ENCODE data around the gene CCDC171.
"Not testable (repeated sequence)": the region's sequence is repeated elsewhere in the genome, so short reads cannot be mapped to it uniquely, and the experiment has no call there.

Gene CCDC171

GRCh38 chr9:15552636-15553527, at the start of gene CCDC171:
CCDC171 (plus strand) TSS chr9:15553043; CDS start chr9:15564089, 11,046 bp downstream.
- DNase-seq, result peak; percentile 76

DNA sequence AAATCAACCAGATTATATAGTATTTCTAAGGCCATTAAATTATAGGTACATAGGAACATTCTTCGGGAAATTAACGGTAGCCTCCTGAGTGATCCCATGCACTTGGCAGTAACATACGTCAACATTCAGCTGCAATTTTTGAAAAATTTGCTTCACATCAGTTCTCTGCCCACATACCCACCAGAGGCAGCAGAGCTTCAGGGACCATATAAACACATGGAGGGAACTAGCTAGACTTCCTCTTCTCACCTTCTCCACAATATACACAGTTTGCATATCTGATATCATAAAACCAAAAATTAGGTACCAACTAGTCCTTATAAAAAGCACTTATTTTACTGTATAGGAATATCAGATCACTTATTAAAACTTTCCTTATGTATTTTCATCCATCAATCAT, 46.9 kb upstream of the CCDC171 start:
- no peak for DNase-seq

- peak; percentile 36 for DNase-seq
These were observed 42.7 kb upstream of the CCDC171 start for GRCh38 chr9:15509931-15510788.

- DNase-seq, result peak; percentile 75
These were observed 41.9 kb upstream of the CCDC171 start, which contains the start of gene PSIP1 for GRCh38 chr9:15510789-15511575. PSIP1 (minus strand) TSS chr9:15510970; CDS start chr9:15510188, 782 bp downstream.

- DNase-seq, result no peak
These were observed 40.6 kb upstream of the CCDC171 start for GRCh38 chr9:15512204-15512603.

DNA sequence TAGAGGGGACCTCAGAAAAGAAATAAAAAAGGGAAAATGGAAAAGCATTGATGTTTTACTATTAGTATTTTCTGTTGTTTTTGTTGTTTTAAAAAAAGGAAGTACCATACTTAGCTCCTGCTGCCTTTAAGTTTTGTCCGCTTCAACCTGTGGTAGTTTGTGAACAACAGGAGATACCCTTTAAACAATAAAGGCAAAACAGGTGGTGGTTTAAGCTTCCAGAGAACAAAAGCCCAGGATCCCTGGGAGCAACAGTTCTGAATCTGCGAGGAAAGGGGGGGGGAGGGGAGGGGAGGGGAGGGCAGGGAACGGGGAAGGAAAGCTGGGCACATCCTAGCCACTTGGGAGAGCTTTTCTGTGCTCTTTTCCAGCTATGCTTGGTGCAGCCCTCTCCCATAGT, 40.0 kb upstream of the CCDC171 start:
- no peak for DNase-seq

- no peak for DNase-seq
These were observed 39.5 kb upstream of the CCDC171 start for GRCh38 chr9:15513335-15513734.

GRCh38 chr9:15519831-15520230, 33.0 kb upstream of the CCDC171 start:
- no peak for DNase-seq

DNA sequence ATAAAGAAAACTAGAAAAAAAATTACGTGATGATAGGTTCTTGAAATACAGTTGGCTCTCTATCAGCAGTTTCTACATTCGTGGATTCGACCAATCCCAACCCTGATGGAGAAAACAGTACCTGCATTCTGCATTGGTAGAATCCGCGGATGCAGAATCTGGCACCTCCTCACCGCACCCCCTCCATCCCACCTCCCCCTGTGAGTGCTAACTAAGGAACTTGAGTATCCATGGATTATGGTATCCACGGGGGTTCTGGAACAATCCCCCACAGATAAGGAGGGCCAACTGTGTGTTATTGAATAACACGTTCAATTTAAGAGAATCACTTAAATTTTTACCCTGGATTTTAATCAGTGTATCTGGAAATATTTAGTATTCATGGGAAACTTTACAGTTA, 31.6 kb upstream of the CCDC171 start:
- DNase-seq, result no peak

GRCh38 chr9:15522130-15522755, 30.6 kb upstream of the CCDC171 start:
- no peak for DNase-seq

GRCh38 chr9:15524845-15525455, 27.9 kb upstream of the CCDC171 start:
- DNase-seq, result no peak

DNA sequence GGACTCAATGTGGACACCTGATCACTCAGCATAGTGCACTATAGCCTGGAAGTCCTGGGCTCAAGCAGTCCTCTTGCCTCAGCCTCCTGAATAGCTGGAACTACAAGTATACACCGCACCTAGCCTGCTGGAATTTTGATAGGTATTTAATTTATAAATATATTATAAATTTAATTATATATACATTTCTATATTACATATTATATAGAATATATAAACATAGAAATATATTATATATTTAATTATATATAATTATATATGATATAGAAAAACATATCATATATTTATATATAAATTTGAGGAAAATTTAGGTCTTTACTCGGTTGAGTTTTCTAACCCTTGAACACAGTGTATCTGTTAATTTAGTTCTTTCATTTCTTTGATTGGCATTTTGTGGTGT, 26.9 kb upstream of the CCDC171 start:
- no peak for DNase-seq

GRCh38 chr9:15527035-15527434, 25.8 kb upstream of the CCDC171 start:
- not testable (repeated sequence) for DNase-seq

- DNase-seq, result no peak
These were observed 23.1 kb upstream of the CCDC171 start for GRCh38 chr9:15529566-15530324.

DNA sequence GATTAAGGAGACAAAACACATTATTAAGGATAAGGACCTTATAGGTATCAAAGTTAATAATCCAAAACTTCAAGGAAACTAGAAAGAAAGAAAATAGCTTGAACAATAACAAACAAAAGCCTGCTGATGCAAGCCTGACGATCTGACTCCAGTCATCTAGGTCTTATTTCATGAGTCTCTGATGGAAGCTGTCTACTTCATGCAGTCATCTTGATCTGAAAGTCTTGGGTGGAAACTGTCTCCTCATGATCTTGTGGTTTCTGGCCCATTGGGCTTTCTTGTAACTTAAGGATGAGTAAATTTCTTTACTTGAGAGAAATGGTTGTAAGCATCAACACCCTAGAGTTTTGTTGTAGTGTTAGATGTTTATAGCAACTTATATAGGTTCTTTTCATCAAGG, 21.5 kb upstream of the CCDC171 start:
- no peak for DNase-seq

DNA sequence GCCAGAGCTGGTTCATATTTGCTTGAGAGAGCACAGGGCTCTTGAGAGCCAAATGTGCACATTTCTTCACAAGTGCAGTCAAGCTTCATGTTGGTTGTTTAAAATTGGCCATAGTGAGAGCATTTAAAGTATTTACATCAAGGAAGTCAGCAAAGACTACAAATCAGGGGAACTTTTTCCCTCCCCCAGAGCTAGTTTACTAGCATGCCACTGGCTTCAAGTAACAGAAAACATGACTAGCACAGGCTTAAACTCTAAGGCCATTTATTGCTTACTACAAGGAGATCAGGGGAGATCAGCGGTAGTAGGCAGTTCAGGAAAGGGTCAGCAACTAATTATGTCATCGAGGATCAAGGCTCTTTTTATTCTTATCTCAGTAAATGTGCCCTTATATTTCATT, 11.0 kb upstream of the CCDC171 start:
- DNase-seq, result no peak

DNA sequence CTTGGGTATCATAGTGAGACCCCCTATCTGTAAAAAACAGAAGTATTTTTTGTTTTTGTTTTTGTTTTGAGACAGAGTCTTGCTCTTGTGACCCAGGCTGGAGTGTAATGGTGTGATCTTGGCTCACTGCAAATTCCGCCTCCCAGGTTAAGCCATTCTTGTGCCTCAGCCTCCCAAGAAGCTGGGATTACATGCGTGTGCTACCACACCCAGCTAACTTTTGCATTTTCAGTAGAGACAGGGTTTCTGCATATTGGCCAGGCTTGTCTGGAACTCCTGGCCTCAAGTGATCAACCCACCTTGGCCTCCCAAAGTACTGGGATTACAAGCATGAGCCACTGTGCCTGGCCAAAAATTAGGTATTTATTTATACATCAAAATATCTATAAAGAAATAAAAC, 10.2 kb upstream of the CCDC171 start:
- no peak for DNase-seq

DNA sequence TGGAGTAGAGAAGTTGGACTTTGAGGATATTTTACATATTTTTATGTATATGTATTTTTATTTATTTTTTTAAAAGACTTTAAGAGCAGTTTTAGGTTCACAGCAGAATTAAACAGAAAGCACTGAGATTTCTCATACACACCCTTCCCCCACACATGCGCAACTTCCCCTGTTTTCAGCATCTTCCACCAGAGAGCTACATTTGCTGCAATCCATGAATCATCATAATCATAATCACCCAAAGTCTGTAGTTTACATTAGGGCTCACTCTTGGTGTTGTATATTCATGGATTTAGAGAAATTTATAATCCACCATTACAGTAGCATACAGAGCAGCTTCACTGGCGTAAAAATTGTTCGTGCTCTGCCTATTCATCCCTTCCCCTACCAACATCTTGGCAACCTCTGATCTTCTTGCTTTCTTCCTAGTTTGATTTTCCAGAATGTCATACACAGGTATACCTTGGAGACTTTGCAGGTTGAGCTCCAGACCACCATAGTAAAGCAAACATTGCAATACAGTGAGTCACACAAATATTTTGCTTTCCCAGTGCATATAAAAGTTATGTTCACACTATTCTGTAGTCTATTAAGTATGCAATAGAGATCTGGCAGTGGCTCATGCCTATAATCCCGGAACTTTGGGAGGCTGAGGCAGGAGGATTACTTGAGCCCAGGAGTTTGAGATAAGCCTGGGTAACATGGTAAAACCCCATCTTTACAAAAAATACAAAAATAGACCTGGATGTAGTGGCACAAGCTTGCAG, 9.6 kb upstream of the CCDC171 start:
- no peak for DNase-seq

DNA sequence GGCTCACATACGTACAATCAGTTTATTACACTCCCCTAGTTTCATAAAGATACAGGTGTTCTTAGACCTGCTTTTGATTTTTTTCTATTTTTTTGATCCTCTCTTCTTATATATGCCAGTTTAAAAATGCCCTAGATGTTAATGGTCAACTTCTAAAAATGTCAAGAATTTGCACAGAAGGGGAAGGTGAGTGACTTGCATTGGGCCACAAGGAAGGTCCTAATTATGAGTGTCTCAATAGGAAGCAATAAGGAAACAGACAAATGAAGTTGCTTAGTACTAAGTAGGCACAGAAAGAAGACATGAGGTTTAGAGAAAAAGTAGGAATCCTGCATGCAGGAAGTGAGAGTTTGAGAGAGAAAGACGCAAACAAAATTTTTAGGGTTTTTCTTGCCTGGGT, 3.2 kb upstream of the CCDC171 start:
- no peak for DNase-seq

GRCh38 chr9:15553528-15553898, 670 bp downstream of the CCDC171 start:
- DNase-seq, result no peak

Measured in activated CD4-positive, alpha-beta T cell treated with anti-CD3 and anti-CD28 coated beads for 1 hour (primary cell).